Measurements from ENCODE around the gene GALNT13.

Gene GALNT13

GRCh38 chr2:153946036-153946435 lies 74.3 kb downstream of the GALNT13 start:
- DNase-seq: no peak

DNA sequence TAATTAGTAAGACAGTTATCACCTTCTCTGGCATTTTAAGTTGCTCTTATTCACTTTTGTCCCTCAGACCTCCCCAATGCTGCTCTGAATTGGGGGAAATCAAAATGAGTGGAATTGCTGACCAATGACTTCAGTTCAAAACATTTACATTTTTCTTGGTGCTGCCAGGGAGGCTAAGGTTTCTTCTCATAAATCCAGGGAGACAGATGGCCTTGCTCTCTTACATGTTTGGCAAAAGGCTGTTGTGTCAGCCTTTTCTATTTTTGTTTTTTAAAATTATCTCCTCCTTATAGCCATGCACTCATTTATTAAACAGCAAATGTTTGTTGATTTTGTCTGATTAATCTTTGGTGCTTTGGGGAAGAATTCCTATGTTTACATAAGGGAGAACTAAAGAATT lies 82.0 kb downstream of the GALNT13 start:
- no peak for DNase-seq

- DNase-seq: no peak
Measured at GRCh38 chr2:153963256-153963655, 91.5 kb downstream of the GALNT13 start.

GRCh38 chr2:153967248-153967973 lies 95.7 kb downstream of the GALNT13 start:
- DNase-seq: no peak

- no peak for DNase-seq
Measured at GRCh38 chr2:153971250-153971649, 99.5 kb downstream of the GALNT13 start.

GRCh38 chr2:153971855-153972254 lies 100.1 kb downstream of the GALNT13 start:
- DNase-seq: no peak

GRCh38 chr2:153972412-153972811 lies 100.7 kb downstream of the GALNT13 start:
- no peak for DNase-seq

DNA sequence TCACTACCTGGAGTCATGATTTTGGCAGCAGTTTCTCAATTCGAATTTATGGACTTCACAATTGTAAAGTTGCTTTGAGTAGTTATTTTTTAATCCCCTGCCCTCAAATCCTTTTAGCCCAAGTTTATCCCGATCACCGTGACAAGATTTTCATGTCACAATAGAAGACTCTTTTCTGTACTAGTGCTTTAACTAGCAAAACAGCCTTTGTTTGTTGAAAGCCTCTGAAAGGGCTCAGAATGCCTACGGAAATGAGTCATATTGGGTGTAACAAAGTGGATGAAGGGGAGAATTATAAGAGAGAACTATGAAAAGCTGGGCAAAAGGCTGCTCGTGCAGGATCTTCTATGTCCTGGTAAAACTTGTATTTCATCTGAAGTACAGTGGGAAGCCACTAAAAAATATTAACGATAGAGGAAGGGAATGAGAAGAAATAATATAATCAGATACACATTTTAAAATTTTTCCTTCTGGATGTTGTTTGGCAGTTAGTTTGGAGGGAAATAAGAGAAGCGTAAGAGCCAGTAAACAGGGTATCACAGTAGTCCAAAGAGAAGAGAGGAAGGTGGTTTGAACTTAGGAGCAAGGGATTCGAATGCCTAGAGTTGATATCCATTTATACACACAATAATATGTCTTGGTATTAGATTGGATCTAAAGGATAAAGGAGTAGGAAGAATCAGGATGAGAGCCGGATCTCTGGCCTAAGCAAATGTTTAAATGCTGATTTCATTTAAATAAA lies 114.9 kb downstream of the GALNT13 start:
- no peak for DNase-seq

DNA sequence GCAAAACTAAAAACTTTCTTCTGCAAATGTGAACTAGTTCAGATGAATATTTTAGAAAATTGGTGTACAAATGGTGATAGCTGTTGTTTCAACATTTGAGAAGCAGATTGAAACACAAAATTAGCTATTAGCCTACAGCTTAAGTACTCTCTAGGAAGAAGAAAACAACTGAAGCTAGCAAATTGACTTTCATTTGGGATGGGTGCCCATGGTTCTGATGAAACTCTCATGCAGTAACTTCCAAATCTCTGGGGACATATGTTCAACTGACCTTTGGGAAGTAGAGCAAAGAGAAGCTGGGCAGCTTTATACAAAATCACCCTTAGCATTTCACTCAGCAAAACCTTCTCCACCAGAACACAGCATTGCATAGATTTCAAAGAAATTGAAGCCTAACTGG lies 119.0 kb downstream of the GALNT13 start:
- no peak for DNase-seq

DNA sequence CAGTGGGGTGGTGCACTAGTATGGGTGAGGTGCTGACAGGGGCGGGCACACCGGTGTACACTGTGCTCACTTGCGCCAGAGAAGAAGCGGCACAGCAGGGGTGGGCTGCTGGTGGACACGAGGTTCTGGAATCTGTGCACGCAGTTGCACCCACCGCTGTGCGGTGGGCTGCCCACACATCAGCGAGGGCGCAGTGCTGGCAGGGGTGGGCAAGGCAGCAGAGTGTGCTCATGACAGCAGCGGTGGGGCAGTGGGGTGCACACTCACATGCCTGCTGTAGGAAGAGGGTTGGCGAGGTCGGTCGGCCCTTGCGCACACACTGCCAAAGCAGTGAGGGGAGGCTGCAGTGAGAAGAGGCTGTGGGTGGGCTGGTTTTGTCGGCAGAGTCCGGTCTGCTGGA lies 141.8 kb downstream of the GALNT13 start:
- DNase-seq: no peak

GRCh38 chr2:154015233-154015632 lies 143.5 kb downstream of the GALNT13 start:
- no peak for DNase-seq

DNA sequence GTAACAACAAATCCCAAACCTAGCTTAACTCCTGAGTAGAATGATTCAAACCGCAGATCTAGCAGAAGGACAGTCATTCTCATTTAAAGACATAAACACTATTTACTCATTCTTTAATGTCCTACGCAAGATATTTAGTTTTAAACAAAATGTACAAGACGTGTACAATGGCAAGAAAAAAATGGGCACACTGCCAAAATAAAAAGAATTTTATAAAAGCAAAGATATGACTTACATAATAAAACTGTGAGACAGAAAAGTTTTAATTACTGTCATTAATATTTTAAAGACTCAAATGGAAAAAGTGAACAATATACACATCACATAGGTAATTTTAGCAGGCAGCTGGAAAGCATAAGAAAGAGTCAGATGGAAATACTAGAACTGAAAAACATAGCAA lies 157.8 kb downstream of the GALNT13 start:
- no peak for DNase-seq

DNA sequence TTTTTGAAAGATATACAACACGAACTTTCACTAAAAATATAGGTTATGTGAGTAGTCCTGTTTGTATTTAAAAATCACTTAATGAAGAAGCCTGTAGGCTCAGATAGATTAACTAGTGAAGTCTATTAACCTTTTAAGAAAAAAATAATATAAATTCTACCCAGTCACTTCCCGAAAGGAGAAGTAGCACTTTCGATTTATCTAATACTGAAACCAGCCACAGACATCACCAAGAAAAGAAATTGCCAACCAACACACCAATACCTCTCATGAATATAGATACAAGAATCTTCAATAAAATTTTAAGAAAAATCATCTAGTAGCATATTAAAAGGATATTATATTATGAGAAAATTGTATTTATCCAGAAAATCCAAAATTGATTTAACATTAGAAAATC lies 160.5 kb downstream of the GALNT13 start:
- no peak for DNase-seq

DNA sequence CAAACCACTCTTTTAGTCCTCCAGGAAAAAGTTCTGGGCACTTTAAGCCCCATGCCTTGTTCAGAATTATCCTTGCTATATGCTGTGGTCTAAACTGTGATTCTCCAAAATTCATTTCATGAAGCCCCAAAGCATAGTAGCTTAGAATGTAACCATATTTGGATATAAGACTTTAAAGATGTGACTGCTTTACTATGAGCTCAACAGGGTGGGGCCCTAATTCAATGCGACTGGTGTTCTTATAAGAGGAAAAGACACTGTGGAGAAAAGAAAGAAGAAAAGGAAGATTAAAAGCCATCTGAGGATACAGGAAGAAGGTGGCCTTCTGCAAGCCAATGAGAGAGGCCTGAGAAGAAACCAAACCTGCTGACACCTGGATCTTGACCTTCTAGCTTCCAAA lies 174.8 kb downstream of the GALNT13 start:
- no peak for DNase-seq

DNA sequence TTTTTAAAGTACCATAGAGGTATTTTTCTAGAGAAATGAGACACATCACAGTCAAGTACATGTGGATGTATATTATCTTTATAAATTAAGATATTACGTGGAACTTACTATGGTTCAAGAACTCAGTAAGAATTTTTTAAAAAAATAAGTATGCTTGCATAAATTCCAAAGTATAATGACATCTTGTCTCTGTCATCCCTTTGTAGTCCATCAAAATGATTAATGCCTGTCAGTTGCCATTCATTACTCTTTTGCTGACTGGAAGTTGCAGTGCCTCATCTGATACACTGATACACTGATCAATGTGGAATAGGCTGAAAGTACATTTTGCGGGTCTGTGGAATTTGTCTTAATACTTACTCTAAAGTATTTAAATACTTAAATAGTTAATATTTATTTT lies 177.2 kb downstream of the GALNT13 start:
- DNase-seq: no peak

GRCh38 chr2:154049561-154049960 lies 177.8 kb downstream of the GALNT13 start:
- no peak for DNase-seq

DNA sequence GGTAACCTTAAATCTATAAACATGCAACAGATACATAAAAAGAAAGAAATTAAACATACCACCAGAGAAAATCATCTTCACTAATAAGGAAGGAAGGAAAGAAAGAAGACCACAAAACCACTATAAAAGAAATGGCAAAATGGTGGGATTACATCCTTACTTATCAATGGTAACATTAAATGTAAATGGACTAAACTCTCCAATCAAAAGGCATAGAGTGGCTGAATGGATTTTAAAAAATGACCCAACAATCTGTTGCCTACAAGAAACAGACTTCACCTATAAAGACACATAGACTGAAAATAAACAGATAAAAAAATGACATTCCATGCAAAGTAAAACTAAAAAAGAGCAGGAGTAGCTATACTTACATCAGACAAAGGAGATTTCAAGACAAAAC lies 195.4 kb downstream of the GALNT13 start:
- DNase-seq: no peak

DNA sequence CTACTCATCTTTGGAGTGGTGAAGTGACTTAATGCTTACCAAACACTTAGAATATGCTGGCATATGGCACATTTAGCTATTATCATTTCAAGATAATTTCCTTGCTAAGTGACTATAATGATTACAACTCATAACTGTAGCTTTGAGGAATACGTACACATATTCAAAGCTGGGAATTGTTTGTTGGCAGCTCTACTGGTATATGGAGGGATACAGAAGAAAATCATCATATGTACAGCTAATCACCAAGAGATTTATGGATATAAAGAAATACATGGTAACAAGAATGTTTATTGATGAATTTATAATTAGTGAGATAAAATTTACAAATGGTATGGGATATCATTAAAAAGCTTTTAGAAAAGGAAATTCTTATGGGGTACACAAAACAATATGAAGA lies 207.2 kb downstream of the GALNT13 start:
- no peak for DNase-seq

DNA sequence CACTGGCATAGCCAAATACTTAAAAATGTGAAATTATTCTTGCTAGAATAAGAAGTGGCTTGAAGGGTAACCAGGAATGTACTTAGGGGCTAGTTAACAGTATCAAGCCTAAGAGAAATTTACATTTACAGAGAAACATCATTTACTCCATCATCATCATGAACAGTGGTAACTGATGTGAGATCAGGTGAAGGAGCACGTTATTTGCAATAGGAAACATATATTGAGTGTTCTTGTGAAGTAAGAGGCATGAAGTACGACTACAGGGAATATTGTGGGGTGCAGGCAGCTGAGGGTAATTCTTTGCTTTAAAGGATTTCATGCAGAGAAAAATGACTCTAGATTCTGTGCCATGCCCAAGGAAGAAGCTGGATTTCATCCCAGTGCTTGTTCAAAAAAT lies 220.8 kb downstream of the GALNT13 start:
- DNase-seq: no peak

GRCh38 chr2:154093856-154094255 lies 222.1 kb downstream of the GALNT13 start:
- DNase-seq: no peak

DNA sequence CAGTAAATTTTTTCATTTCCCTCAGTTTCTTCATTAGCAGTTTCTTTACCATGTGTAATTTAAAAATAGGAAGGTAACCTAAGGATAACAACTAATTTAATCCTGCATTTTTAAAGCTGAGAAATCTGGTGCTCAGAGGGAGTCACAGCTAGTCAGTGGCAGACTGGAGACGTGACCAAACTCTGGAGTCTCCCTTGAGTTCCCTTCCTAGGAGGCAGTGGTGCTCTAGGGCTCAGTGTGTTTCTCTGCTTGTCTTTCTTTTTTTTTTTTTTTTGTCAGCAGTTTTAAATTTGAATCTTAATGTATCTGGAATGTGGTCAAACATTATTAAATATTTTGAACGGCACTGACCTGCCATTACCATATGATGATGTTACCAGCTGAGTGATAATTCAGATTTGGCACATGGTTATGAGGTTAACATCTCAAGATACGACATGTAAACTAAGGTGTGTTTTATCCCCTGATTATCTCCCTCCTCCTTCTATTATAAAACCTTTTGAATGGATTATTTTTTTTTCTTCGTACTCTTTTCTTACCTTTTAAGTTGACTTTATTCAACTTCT lies 226.2 kb downstream of the GALNT13 start:
- no peak for DNase-seq

DNA sequence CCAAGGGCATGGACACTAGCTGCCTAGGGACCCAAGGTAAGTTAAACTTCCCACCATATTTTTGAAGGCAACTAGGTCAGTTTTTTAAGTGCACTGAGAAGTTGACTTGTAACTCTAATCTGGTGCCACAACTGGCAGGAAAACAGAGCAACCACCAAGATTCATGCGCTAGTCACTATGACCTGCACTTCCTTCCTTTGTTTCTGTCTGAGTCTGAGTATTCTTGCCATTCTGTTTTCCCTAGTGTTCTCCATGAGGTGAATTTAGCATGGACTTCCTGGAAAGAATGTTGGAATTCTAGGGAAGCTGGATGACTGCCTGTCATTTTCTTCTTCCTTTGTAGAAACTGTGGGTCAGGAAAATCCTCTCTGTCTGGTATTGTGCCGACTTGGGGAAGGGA lies 249.0 kb downstream of the GALNT13 start:
- no peak for DNase-seq

DNA sequence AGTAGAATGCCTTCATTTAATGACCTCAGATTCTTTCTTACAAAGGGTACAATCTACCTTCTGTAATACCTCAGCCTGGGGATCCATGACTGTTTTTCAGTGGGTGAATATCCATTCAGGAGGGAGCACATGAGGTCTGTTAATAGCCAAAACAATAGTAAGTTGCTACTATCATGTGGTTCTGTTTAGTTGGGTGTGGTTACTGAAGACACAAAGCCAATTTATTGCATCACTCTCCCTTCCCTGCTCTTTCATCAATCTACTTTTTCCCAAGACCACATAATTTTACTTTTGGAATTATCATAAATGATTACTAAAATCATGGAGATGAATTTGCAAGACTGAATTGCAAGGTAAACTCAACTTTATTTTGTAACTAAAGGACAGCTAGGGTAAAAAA lies 254.2 kb downstream of the GALNT13 start:
- no peak for DNase-seq

- no peak for DNase-seq
Measured at GRCh38 chr2:154130821-154131220, 259.1 kb downstream of the GALNT13 start.
